ENCODE measurements around the gene FN3K.

DNA sequence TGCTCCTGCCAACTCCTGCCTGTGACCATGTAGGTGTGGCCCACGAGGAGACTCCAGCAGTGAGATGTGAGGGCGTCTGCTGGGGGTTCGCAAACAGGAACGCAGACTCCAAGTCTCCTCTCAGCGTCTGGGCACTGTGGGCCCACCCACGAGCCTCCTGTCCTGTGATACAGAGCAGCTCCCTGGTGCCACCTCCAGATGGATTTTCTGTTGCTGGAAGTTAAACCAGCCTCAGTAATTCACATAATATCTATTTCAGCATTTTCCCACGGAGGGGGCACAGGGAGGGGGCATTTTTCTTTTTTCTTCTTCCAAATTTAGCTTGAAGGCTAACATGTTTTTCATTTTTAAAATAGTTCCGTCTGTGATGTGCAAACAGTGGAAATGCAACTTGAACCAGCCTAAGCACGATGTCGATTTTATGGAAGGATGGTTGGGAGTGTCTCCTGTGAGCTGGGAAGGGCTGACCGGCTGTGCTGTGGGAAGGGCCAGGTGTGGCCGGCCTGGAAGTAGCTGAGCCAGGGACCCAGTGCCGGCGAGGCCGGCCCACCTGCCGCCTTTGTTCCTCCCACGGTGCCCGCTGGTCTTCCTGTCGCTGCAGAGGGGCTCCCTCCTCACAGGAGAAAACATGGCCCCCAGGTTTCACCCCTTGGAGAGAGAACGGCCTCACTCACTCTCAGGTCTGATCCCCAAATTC is 33.0 kb upstream of the FN3K start:
- TF ChIP-seq, protein P1, sequence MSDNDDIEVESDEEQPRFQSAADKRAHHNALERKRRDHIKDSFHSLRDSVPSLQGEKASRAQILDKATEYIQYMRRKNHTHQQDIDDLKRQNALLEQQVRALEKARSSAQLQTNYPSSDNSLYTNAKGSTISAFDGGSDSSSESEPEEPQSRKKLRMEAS (IDR thresholded peaks at IDR 0.05; ENCODE audit: insufficient read depth, insufficient read length): no peak
- no peak for TF ChIP-seq MYC (IDR thresholded peaks at IDR 0.05; ENCODE audit: low read depth, low read length)
- no peak for TF ChIP-seq POLR2A (IDR thresholded peaks at IDR 0.05; ENCODE audit: low read depth, low read length)
- TF ChIP-seq EZH2 (IDR thresholded peaks at IDR 0.05; ENCODE audit: borderline replicate concordance, low read depth, low read length, severe bottlenecking): no peak
- TF ChIP-seq, protein P2, sequence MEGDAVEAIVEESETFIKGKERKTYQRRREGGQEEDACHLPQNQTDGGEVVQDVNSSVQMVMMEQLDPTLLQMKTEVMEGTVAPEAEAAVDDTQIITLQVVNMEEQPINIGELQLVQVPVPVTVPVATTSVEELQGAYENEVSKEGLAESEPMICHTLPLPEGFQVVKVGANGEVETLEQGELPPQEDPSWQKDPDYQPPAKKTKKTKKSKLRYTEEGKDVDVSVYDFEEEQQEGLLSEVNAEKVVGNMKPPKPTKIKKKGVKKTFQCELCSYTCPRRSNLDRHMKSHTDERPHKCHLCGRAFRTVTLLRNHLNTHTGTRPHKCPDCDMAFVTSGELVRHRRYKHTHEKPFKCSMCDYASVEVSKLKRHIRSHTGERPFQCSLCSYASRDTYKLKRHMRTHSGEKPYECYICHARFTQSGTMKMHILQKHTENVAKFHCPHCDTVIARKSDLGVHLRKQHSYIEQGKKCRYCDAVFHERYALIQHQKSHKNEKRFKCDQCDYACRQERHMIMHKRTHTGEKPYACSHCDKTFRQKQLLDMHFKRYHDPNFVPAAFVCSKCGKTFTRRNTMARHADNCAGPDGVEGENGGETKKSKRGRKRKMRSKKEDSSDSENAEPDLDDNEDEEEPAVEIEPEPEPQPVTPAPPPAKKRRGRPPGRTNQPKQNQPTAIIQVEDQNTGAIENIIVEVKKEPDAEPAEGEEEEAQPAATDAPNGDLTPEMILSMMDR (IDR thresholded peaks at IDR 0.05; ENCODE audit: extremely low read depth in 1 of 2, insufficient read depth in 1 of 2, low read depth in 1 of 2, low read length in 2 of 2): no peak
